ENCODE results near the gene XKR3.
"Not testable (repeated sequence)": the region's sequence is repeated elsewhere in the genome, so short reads cannot be mapped to it uniquely, and the experiment has no call there.

The XKR3 gene

GRCh38 chr22:16824716-16825687, at the start of gene XKR3:
Gene XKR3, minus strand, starts transcription at chr22:16825411. Its CDS starts 17,338 bp downstream, at chr22:16808073.
- DNase-seq (ENCODE audit: low read depth in 4 of 4, low spot score in 1 of 4): no peak

GRCh38 chr22:16869640-16870039, 44.4 kb upstream of the XKR3 start:
- DNase-seq (ENCODE audit: low read depth in 4 of 4, low spot score in 1 of 4): not testable (repeated sequence)

DNA sequence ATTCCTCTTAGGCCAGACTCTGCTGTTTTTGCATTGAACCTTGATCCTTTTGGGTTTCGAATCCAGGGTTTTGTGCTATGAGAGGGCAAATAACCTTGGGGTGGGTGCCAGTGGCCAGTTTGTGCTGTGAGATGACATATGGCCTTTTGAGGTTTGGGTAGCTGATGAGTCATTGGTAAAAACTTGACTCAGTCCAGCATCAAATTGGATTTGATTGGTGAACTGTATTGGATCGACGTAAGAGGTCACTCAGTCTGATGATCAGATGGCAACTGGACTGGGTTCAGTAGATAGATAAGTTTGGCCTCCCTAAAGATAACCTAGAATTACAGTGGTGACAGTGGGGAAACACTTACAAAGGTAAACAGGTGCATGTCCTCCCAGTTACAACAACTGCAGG, 41.0 kb upstream of the XKR3 start:
- DNase-seq (ENCODE audit: low read depth in 4 of 4, low spot score in 1 of 4): no peak

DNA sequence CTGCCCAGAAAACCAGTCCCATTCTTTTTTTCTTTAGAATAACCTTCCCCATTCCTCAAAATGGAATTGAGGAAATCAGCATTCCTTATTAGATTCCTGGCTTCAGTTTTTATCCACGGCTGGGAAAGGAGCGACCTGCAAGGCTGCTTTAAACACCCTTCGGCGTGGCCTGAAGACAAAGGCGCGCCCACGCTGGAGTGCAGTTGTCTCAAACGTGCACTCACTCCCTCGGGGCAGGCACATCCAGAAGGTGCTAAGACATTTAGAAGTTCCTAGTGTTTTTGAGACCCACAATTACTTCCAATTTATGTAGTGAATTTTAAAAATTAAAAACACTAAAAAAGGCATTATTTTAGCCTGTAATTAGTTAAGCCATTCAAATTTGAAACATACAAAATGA, 31.6 kb upstream of the XKR3 start:
- DNase-seq (ENCODE audit: low read depth in 4 of 4, low spot score in 1 of 4): not testable (repeated sequence)

GRCh38 chr22:16854631-16855030, 29.4 kb upstream of the XKR3 start:
- DNase-seq (ENCODE audit: low read depth in 4 of 4, low spot score in 1 of 4): no peak

GRCh38 chr22:16851268-16851996, 26.2 kb upstream of the XKR3 start:
- DNase-seq (ENCODE audit: low read depth in 4 of 4, low spot score in 1 of 4): not testable (repeated sequence)

GRCh38 chr22:16847271-16847670, 22.1 kb upstream of the XKR3 start:
- DNase-seq (ENCODE audit: low read depth in 4 of 4, low spot score in 1 of 4): no peak

DNA sequence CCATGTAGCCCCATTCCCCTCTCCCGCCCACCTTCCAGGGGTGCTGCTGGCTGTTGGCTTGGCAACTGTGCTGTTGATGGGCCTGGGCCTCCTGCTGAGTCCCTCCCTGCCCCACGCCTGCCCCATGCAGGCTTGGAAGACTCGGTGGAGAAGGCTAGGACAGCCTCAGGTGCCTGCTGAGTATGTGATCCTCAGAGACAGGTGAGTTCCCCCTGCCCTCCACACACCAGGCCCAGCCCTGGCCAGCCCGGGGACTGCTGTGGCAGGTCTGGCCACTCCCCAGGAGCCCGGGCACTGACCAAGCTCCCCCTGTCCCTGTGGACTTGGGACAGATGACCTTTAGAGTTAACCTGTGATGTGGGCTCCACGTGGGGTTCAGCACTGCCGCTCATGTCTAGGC, 20.7 kb upstream of the XKR3 start:
- DNase-seq (ENCODE audit: low read depth in 4 of 4, low spot score in 1 of 4): no peak

GRCh38 chr22:16845465-16845864, 20.3 kb upstream of the XKR3 start:
- no peak for DNase-seq (ENCODE audit: low read depth in 4 of 4, low spot score in 1 of 4)

GRCh38 chr22:16844529-16844928, 19.3 kb upstream of the XKR3 start:
- DNase-seq (ENCODE audit: low read depth in 4 of 4, low spot score in 1 of 4): no peak

- DNase-seq (ENCODE audit: low read depth in 4 of 4, low spot score in 1 of 4): no peak
Measured at GRCh38 chr22:16838073-16838472, 12.9 kb upstream of the XKR3 start.

GRCh38 chr22:16834971-16835370, 9.8 kb upstream of the XKR3 start:
- DNase-seq (ENCODE audit: low read depth in 4 of 4, low spot score in 1 of 4): no peak

DNA sequence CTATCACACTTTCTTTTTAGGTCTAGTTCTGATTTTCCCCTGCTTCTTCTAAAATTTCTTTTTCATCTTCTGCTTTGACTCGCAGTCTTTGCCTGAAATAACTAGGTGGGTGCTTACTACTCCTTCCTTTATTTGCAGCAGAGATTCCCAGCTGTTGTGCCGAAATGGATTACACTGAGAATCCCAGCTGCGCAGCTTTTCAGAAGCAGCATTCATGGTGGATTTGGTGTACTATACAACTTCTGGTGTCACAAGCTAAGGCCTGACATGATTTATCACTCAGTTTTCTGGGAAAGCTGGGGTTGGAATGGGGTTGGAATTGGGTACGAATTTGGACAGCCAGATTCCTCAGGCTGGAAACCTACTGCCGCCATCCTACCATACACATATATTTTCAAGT, 6.0 kb upstream of the XKR3 start:
- no peak for DNase-seq (ENCODE audit: low read depth in 4 of 4, low spot score in 1 of 4)

- DNase-seq (ENCODE audit: low read depth in 4 of 4, low spot score in 1 of 4): no peak
Measured at GRCh38 chr22:16829985-16830384, 4.8 kb upstream of the XKR3 start.

DNA sequence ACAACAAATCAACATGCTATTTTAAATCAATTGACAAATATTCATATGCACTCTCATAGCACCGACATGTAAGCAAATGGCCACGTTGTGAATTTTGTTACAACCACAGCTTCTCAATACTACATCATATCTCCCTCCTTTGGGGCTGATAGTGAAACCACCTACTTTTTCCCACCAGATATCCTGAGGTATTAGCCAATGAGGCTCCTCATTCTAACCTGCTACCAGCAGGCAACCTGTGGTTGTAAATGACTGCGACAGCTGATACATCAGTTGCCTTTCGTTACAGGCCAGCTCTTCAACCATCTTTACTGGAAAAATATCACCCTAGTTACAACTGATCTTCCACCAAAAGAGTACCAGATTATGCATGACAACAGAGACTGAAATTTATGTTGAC, 3.7 kb upstream of the XKR3 start:
- no peak for DNase-seq (ENCODE audit: low read depth in 4 of 4, low spot score in 1 of 4)

- DNase-seq (ENCODE audit: low read depth in 4 of 4, low spot score in 1 of 4): no peak
Measured at GRCh38 chr22:16827506-16827905, 2.3 kb upstream of the XKR3 start.

DNA sequence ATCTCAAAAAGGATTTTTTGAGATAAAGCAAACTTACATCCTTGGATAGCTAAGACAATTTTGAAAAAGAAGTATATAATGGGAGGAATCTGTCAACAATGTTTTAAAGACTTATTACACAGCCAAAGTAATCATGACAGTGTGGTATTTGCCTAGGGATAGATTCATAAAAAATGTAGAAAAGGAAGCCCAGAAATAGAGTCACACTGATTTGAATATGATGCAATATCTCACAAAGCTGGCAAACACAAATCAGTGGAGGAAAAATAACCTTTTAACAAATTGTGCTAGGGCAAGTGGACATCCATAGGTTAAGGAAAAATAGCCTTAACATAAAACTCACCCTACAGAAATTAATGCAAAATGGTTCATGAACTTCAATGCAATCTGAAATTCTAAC, 6.0 kb downstream of the XKR3 start:
- DNase-seq (ENCODE audit: low read depth in 4 of 4, low spot score in 1 of 4): no peak

- no peak for DNase-seq (ENCODE audit: low read depth in 4 of 4, low spot score in 1 of 4)
Measured at GRCh38 chr22:16818538-16818937, 6.7 kb downstream of the XKR3 start.

GRCh38 chr22:16815073-16815472, 10.1 kb downstream of the XKR3 start:
- DNase-seq (ENCODE audit: low read depth in 4 of 4, low spot score in 1 of 4): no peak

GRCh38 chr22:16810188-16810802, 14.9 kb downstream of the XKR3 start:
- no peak for DNase-seq (ENCODE audit: low read depth in 4 of 4, low spot score in 1 of 4)

- DNase-seq (ENCODE audit: low read depth in 4 of 4, low spot score in 1 of 4): no peak
Measured at GRCh38 chr22:16808744-16809143, 16.5 kb downstream of the XKR3 start.

DNA sequence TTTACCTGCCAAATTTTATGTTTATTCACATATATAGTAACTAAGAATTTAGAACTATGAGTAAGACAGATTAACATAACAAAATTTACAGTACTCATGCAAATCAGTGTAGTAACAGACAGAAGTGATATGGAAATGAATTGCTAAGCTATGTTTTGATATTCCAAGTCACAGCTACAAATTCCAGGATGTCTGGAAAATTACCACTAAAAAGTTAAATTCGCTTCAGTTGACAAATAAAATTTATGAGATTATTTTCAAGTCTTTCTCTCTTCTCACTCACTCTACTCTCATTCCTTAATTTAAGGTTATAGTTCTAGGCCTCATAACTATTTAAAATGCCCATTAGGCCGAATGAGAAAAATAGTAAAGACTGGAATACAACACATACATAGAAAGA, 18.1 kb downstream of the XKR3 start:
- no peak for DNase-seq (ENCODE audit: low read depth in 4 of 4, low spot score in 1 of 4)
